ENCODE results near the gene RILPL2.
A peak's percentile ranks its signal among the peaks of the same experiment; 100 is the strongest.

GRCh38 chr12:123436017-123436964, at the start of gene RILPL2:
- peak in 2 of 4 experiments; percentile 23 to 36 for TF ChIP-seq CTCF (IDR thresholded peaks at IDR 0.05)
- peak; percentile 91 for TF ChIP-seq POLR2AphosphoS5 (IDR thresholded peaks at IDR 0.05)
- peak; percentile 87 for TF ChIP-seq POLR2A (IDR thresholded peaks at IDR 0.05)

All from prostate gland (tissue), 2 donors.